Osteoblast (primary cell): ENCODE measurements around the gene MRGPRX3. TPM values are rescaled to one million over a fixed set of nuclear protein-coding genes. Genes with fewer than 3 reads are reported as not detected.

Experiments
- DNase-seq: peaks from one replicate; pipeline ENCODE4 v3.0.0; 2011; ENCODE audit warnings: low spot score, mixed read lengths; ENCODE audit not compliant: insufficient read length; ENCODE audit errors: missing footprints
- H2AFZ ChIP-seq: 2 replicates; pipeline ENCODE4 v1.6.0; 2011; ENCODE audit warnings: mild to moderate bottlenecking, low read length
- H3K27ac ChIP-seq: 2 replicates; pipeline ENCODE4 v1.5.1; 2011; ENCODE audit warnings: mild to moderate bottlenecking, low read depth, low read length, moderate library complexity
- H3K27me3 ChIP-seq: 2 replicates; pipeline ENCODE4 v1.6.0; 2012; ENCODE audit warnings: mild to moderate bottlenecking, control low read depth, inconsistent platforms, low read length, moderate library complexity; ENCODE audit not compliant: insufficient read depth
- H3K36me3 ChIP-seq: 2 replicates; pipeline ENCODE4 v1.5.1; 2011; ENCODE audit warnings: mild to moderate bottlenecking, low read length, control low read depth, moderate library complexity; ENCODE audit not compliant: insufficient read depth
- H3K4me1 ChIP-seq: 2 replicates; pipeline ENCODE4 v1.5.1; 2011; ENCODE audit warnings: mild to moderate bottlenecking, low read length, control low read depth, moderate library complexity; ENCODE audit not compliant: insufficient read depth
- H3K4me2 ChIP-seq: 2 replicates; pipeline ENCODE4 v1.6.0; 2011; ENCODE audit warnings: mild to moderate bottlenecking, low read length; ENCODE audit not compliant: insufficient read depth
- H3K4me3 ChIP-seq: fragments of 200-600 bp; sonication (generic); 3 replicates; pipeline ENCODE4 v1.5.1; 2012; ENCODE audit warnings: mild to moderate bottlenecking, low read length, inconsistent platforms; ENCODE audit not compliant: insufficient read depth
- H3K79me2 ChIP-seq: 2 replicates; pipeline ENCODE4 v1.6.0; 2012; ENCODE audit warnings: mild to moderate bottlenecking, low read length, control low read depth, inconsistent platforms; ENCODE audit not compliant: insufficient read depth
- H3K9me3 ChIP-seq: 2 replicates; pipeline ENCODE4 v1.5.1; 2011; ENCODE audit warnings: low read depth, low read length, control low read depth
- H4K20me1 ChIP-seq: 2 replicates; pipeline ENCODE4 v1.6.0; 2012; ENCODE audit warnings: mild to moderate bottlenecking, low read length, control low read depth; ENCODE audit not compliant: insufficient read depth
- CTCF ChIP-seq: IDR thresholded peaks from 2 replicates; pipeline ENCODE4 v1.5.1; 2011; ENCODE audit warnings: mild to moderate bottlenecking, low read depth, low read length, moderate library complexity; ENCODE audit errors: extremely low read depth
- total RNA-seq: library from RNA; depleted of rRNA; stranded (reverse); fragments of >200 nt; gene quantifications from 2 replicates; pipeline ENCODE4 v1.2.3, GENCODE V29; 2012

The MRGPRX3 gene
- total RNA-seq, 1 donor, result not detected

GRCh38 chr11:18140145-18140544, 7.8 kb downstream of the MRGPRX3 start:
- H4K20me1 ChIP-seq, result no peaks in the 10 kb centered on the region
- peaks cover 6% of the 10 kb centered on the region for H3K27me3 ChIP-seq
- no peak overlapping the region for H3K4me3 ChIP-seq
- no peak for DNase-seq
- H3K9me3 ChIP-seq, result no peaks in the 10 kb centered on the region
- no peak for TF ChIP-seq CTCF
- no peak overlapping the region for H3K4me2 ChIP-seq
- H3K27ac ChIP-seq, result no peak overlapping the region
- no peaks in the 10 kb centered on the region for H3K79me2 ChIP-seq
- no peaks in the 10 kb centered on the region for H3K4me1 ChIP-seq
- no peak overlapping the region for H2AFZ ChIP-seq
- no peaks in the 10 kb centered on the region for H3K36me3 ChIP-seq

GRCh38 chr11:18144243-18144642, 11.9 kb downstream of the MRGPRX3 start:
- Histone ChIP-seq H3K27ac (no peak overlapping the region), H3K4me1 (no peaks in the 10 kb centered on the region), H3K36me3 (no peaks in the 10 kb centered on the region), H3K4me3 (no peak overlapping the region), H4K20me1 (no peaks in the 10 kb centered on the region), H3K4me2 (no peak overlapping the region), H3K27me3 (no peaks in the 10 kb centered on the region), H3K79me2 (no peaks in the 10 kb centered on the region), H3K9me3 (no peaks in the 10 kb centered on the region), H2AFZ (no peak overlapping the region)
- no peak for TF ChIP-seq CTCF
- DNase-seq, result no peak

- no peaks in the 10 kb centered on the region for H3K36me3 ChIP-seq
- H3K9me3 ChIP-seq, result no peaks in the 10 kb centered on the region
- H3K4me1 ChIP-seq, result no peaks in the 10 kb centered on the region
- H3K4me3 ChIP-seq, result no peak overlapping the region
- no peaks in the 10 kb centered on the region for H3K79me2 ChIP-seq
- DNase-seq, result peak; percentile 9
- TF ChIP-seq CTCF, result peak; percentile 25
- H3K27ac ChIP-seq, result no peak overlapping the region
- H2AFZ ChIP-seq, result no peak overlapping the region
- no peaks in the 10 kb centered on the region for H3K27me3 ChIP-seq
- no peak overlapping the region for H3K4me2 ChIP-seq
- no peaks in the 10 kb centered on the region for H4K20me1 ChIP-seq
Observed at GRCh38 chr11:18145025-18145424, 12.7 kb downstream of the MRGPRX3 start.

- no peaks in the 10 kb centered on the region for H3K27me3 ChIP-seq
- H3K9me3 ChIP-seq, result no peaks in the 10 kb centered on the region
- H2AFZ ChIP-seq, result no peak overlapping the region
- TF ChIP-seq CTCF, result no peak
- no peak overlapping the region for H3K4me3 ChIP-seq
- no peak for DNase-seq
- no peak overlapping the region for H3K27ac ChIP-seq
- H3K79me2 ChIP-seq, result no peaks in the 10 kb centered on the region
- no peaks in the 10 kb centered on the region for H3K36me3 ChIP-seq
- H3K4me1 ChIP-seq, result no peaks in the 10 kb centered on the region
- H3K4me2 ChIP-seq, result no peak overlapping the region
- H4K20me1 ChIP-seq, result no peaks in the 10 kb centered on the region
Observed at GRCh38 chr11:18145837-18146236, 13.5 kb downstream of the MRGPRX3 start.
